H1 (cell line): ENCODE measurements around the gene SLC20A1. TPM values are rescaled to one million over a fixed set of nuclear protein-coding genes. Genes with fewer than 3 reads are reported as not detected.
A peak's percentile ranks its signal among the peaks of the same experiment; 100 is the strongest.

Experiments
- CTCF ChIA-PET: fragments of 300-600 bp; sonication (Branson Sonifier 250); formaldehyde crosslinking; loops from one replicate; lab custom pipeline; 2021; ENCODE audit not compliant: partially characterized antibody; lab: Charles Lee
- POLR2A ChIA-PET: fragments of 300-600 bp; sonication (Branson Sonifier 250); formaldehyde crosslinking; loops from one replicate; lab custom pipeline; 2021; ENCODE audit warnings: inconsistent platforms; ENCODE audit not compliant: partially characterized antibody; lab: Charles Lee
- DNase-seq, 2 experiments: peaks; one replicate each; pipeline versions ENCODE4 v3.0.0 to v3.0.0-alpha.2; 2010 to 2022; ENCODE audit warnings: low spot score in 2 of 2, low read depth in 1 of 2, mixed read lengths in 1 of 2
- FAIRE-seq: peaks from 2 replicates; lab custom pipeline; 2011; peaks lifted over from hg19 to GRCh38; lab: Jason Lieb, UNC
- H2AFZ ChIP-seq: 2 replicates; pipeline ENCODE4 v1.8.1; 2012; ENCODE audit warnings: low read length, inconsistent platforms
- H2AK5ac ChIP-seq: 2 replicates; pipeline ENCODE4 v1.6.1; 2013; ENCODE audit warnings: low read depth, low read length
- H2BK120ac ChIP-seq: replicated peaks from 2 replicates; pipeline ENCODE3; 2013; ENCODE audit warnings: low read depth, low read length, inconsistent platforms
- H2BK12ac ChIP-seq: 2 replicates; pipeline ENCODE4 v1.6.1; 2013; ENCODE audit warnings: low read depth, low read length
- H2BK15ac ChIP-seq: 2 replicates; pipeline ENCODE4 v1.6.1; 2013; ENCODE audit warnings: low read length
- H2BK20ac ChIP-seq: 2 replicates; pipeline ENCODE4 v1.6.1; 2013; ENCODE audit warnings: low read length
- H2BK5ac ChIP-seq: 2 replicates; pipeline ENCODE4 v1.6.1; 2013; ENCODE audit warnings: low read depth, low read length
- H3K14ac ChIP-seq: 2 replicates; pipeline ENCODE4 v1.6.1; 2013; ENCODE audit warnings: inconsistent platforms; ENCODE audit not compliant: insufficient read length
- H3K18ac ChIP-seq: 2 replicates; pipeline ENCODE4 v1.6.1; 2013; ENCODE audit warnings: low read length; ENCODE audit errors: extremely low read depth
- H3K23ac ChIP-seq: 2 replicates; pipeline ENCODE4 v1.6.1; 2013; ENCODE audit warnings: inconsistent platforms; ENCODE audit not compliant: insufficient read length
- H3K23me2 ChIP-seq: 2 replicates; pipeline ENCODE4 v1.6.1; 2013; ENCODE audit warnings: low read depth, low read length
- H3K27ac ChIP-seq: 2 replicates; pipeline ENCODE4 v1.6.1; 2011; ENCODE audit warnings: low read depth, low read length, inconsistent platforms
- H3K27me3 ChIP-seq, 4 experiments: replicated peaks in 1 of 4; 1 replicate in 1 of 4; 2 replicates in 3 of 4; pipeline versions ENCODE4 v1.6.1 to v1.8.1; 2011 to 2013; ENCODE audit warnings: low read length in 3 of 4, mild to moderate bottlenecking in 3 of 4, inconsistent platforms in 2 of 4, mixed read lengths in 2 of 4, moderate library complexity in 1 of 4; ENCODE audit not compliant: control insufficient read depth in 3 of 4, insufficient read depth in 3 of 4; ENCODE audit errors: extremely low read depth in 1 of 4
- H3K36me3 ChIP-seq, 4 experiments: 2 replicates each; pipeline versions ENCODE4 v1.6.1 to v1.8.1; 2011 to 2013; ENCODE audit warnings: mild to moderate bottlenecking in 4 of 4, low read length in 3 of 4, moderate library complexity in 2 of 4, control low read depth in 1 of 4, inconsistent platforms in 1 of 4; ENCODE audit not compliant: insufficient read depth in 4 of 4, control insufficient read depth in 2 of 4
- H3K4ac ChIP-seq: replicated peaks from 2 replicates; pipeline ENCODE3; 2013; ENCODE audit warnings: low read length, low read depth, mixed read lengths, inconsistent platforms; ENCODE audit not compliant: insufficient read length
- H3K4me1 ChIP-seq, 4 experiments: replicated peaks in 1 of 4; 1 replicate in 1 of 4; 2 replicates in 3 of 4; pipeline versions ENCODE4 v1.6.1 to v1.8.1; 2011 to 2013; ENCODE audit warnings: low read length in 3 of 4, inconsistent platforms in 2 of 4, mixed read lengths in 1 of 4; ENCODE audit not compliant: insufficient read depth in 4 of 4, control insufficient read depth in 3 of 4
- H3K4me2 ChIP-seq, 2 experiments: 2 replicates each; pipeline versions ENCODE4 v1.6.1 to v1.8.1; 2011 to 2013; ENCODE audit warnings: low read depth in 2 of 2, low read length in 2 of 2, control low read depth in 1 of 2, inconsistent platforms in 1 of 2, mild to moderate bottlenecking in 1 of 2; ENCODE audit not compliant: insufficient read depth in 1 of 2
- H3K4me3 ChIP-seq, 4 experiments: fragments of 200-600, 300-600 bp in 1 of 4; sonication (generic), shearing (Covaris generic), sonication (Bioruptor Twin) in 1 of 4; 2 replicates each; pipeline versions ENCODE4 v1.5.1 to v1.8.1; 2011 to 2016; ENCODE audit warnings: low read length in 4 of 4, low read depth in 3 of 4, control low read depth in 2 of 4, inconsistent platforms in 2 of 4, mild to moderate bottlenecking in 2 of 4, mixed read lengths in 1 of 4, moderate library complexity in 1 of 4; ENCODE audit not compliant: insufficient read depth in 2 of 4; ENCODE audit errors: extremely low read depth in 1 of 4
- H3K56ac ChIP-seq: replicated peaks from 2 replicates; pipeline ENCODE3; 2013; ENCODE audit warnings: low read depth, mild to moderate bottlenecking, mixed read lengths, low read length, inconsistent platforms; ENCODE audit not compliant: insufficient read length
- H3K79me1 ChIP-seq: 2 replicates; pipeline ENCODE4 v1.6.1; 2013; ENCODE audit warnings: low read depth, low read length, control low read depth
- H3K79me2 ChIP-seq, 2 experiments: 2 replicates each; pipeline versions ENCODE4 v1.6.1 to v1.8.1; 2012 to 2013; ENCODE audit warnings: low read length in 2 of 2, mild to moderate bottlenecking in 2 of 2, inconsistent platforms in 1 of 2; ENCODE audit not compliant: insufficient read depth in 2 of 2, control insufficient read depth in 1 of 2
- H3K9ac ChIP-seq, 4 experiments: replicated peaks in 1 of 4; 1 replicate in 1 of 4; 2 replicates in 3 of 4; pipeline versions ENCODE4 v1.6.1 to v1.8.1; 2011 to 2013; ENCODE audit warnings: low read depth in 3 of 4, low read length in 3 of 4, control low read depth in 2 of 4, mild to moderate bottlenecking in 2 of 4, moderate library complexity in 2 of 4, inconsistent platforms in 1 of 4; ENCODE audit errors: extremely low read depth in 1 of 4
- H3K9me3 ChIP-seq, 2 experiments: 2 replicates each; pipeline versions ENCODE4 v1.6.1 to v1.8.1; 2012 to 2013; ENCODE audit warnings: mild to moderate bottlenecking in 2 of 2, moderate library complexity in 2 of 2, control low read depth in 1 of 2, inconsistent platforms in 1 of 2, low read depth in 1 of 2, low read length in 1 of 2, mixed read lengths in 1 of 2; ENCODE audit not compliant: insufficient read depth in 2 of 2
- H4K20me1 ChIP-seq, 2 experiments: replicated peaks in 1 of 2; 2 replicates each; pipeline versions ENCODE3 to v1.8.1; 2011 to 2013; ENCODE audit warnings: inconsistent platforms in 2 of 2, low read length in 2 of 2, mild to moderate bottlenecking in 1 of 2; ENCODE audit not compliant: insufficient read depth in 2 of 2, control insufficient read depth in 1 of 2
- H4K5ac ChIP-seq: 2 replicates; pipeline ENCODE4 v1.6.1; 2013; ENCODE audit warnings: low read length, low read depth, mixed read lengths, inconsistent platforms; ENCODE audit not compliant: insufficient read length
- H4K8ac ChIP-seq: 2 replicates; pipeline ENCODE4 v1.8.0; 2013; ENCODE audit warnings: mild to moderate bottlenecking, moderate library complexity, low read length, inconsistent platforms; ENCODE audit not compliant: insufficient read depth; ENCODE audit errors: extremely low read depth
- H4K91ac ChIP-seq: replicated peaks from 2 replicates; pipeline ENCODE3; 2013; ENCODE audit warnings: low read length, mixed read lengths, inconsistent platforms; ENCODE audit not compliant: insufficient read length
- BACH1 ChIP-seq: IDR thresholded peaks from 2 replicates; pipeline ENCODE4 v1.6.1; 2012; ENCODE audit warnings: low read length, improper control_type of control experiment
- BRCA1 ChIP-seq: IDR thresholded peaks from 2 replicates; pipeline ENCODE4 v1.6.1; 2012; ENCODE audit warnings: low read depth, low read length, improper control_type of control experiment
- CEBPB ChIP-seq: IDR thresholded peaks from 2 replicates; pipeline ENCODE4 v1.6.1; 2012; ENCODE audit warnings: low read depth, low read length
- CHD2 ChIP-seq: IDR thresholded peaks from 2 replicates; pipeline ENCODE4 v1.6.1; 2012; ENCODE audit warnings: low read length, improper control_type of control experiment
- JUND ChIP-seq: IDR thresholded peaks from 2 replicates; pipeline ENCODE4 v1.6.1; 2011; ENCODE audit warnings: mild to moderate bottlenecking, improper control_type of control experiment, low read length
- KDM4A ChIP-seq: IDR thresholded peaks from one replicate; pipeline ENCODE4 v1.7.1; 2012; ENCODE audit warnings: low read depth, mild to moderate bottlenecking, moderate library complexity, low read length, inconsistent platforms; ENCODE audit not compliant: severe bottlenecking
- MAFK ChIP-seq: IDR thresholded peaks from 2 replicates; pipeline ENCODE4 v1.6.1; 2012; ENCODE audit warnings: low read depth, mild to moderate bottlenecking, improper control_type of control experiment, low read length
- POLR2A ChIP-seq, 2 experiments: IDR thresholded peaks; 1 replicate in 1 of 2; 2 replicates in 1 of 2; pipeline ENCODE4 v1.6.1; 2011; ENCODE audit warnings: low read depth in 2 of 2, low read length in 2 of 2, mild to moderate bottlenecking in 2 of 2; ENCODE audit errors: control extremely low read depth in 1 of 2
- RFX5 ChIP-seq: IDR thresholded peaks from 2 replicates; pipeline ENCODE4 v1.6.1; 2011; ENCODE audit warnings: low read depth, low read length, improper control_type of control experiment, borderline replicate concordance
- SIRT6 ChIP-seq: IDR thresholded peaks from one replicate; pipeline ENCODE4 v1.7.1; 2012; ENCODE audit warnings: low read length, inconsistent platforms
- TAF7 ChIP-seq: optimal IDR thresholded peaks from 2 replicates; pipeline ENCODE3; 2011; ENCODE audit warnings: low read depth, mild to moderate bottlenecking, inconsistent platforms, low read length, moderate library complexity, borderline replicate concordance
- TBP ChIP-seq: IDR thresholded peaks from 2 replicates; pipeline ENCODE4 v1.6.1; 2011; ENCODE audit warnings: low read depth, low read length, improper control_type of control experiment
- TEAD4 ChIP-seq: IDR thresholded peaks from 2 replicates; pipeline ENCODE4 v1.6.1; 2012; ENCODE audit warnings: low read depth, low read length, inconsistent platforms, mixed read lengths
- WGBS, 2 experiments: shearing (Covaris generic) in 1 of 2; methylation state at CpG; one replicate each; pipeline versions ENCODE4 v1.1.6 to v1.1.7; 2013 to 2015; ENCODE audit warnings: low lambda C conversion rate in 2 of 2, mixed read lengths in 2 of 2, inconsistent platforms in 1 of 2, low coverage in 1 of 2, missing lambda C conversion rate in 1 of 2; ENCODE audit not compliant: insufficient replicate concordance in 2 of 2, insufficient coverage in 1 of 2, insufficient read length in 1 of 2; ENCODE audit errors: extremely low coverage in 1 of 2, missing lambda C conversion rate in 1 of 2; 5-methylcytosine and 5-hydroxymethylcytosine counted together
- polyA plus RNA-seq, 7 experiments: library from polyadenylated mRNA; depleted of rRNA in 3 of 7; stranded (reverse) in 5 of 7; unstranded in 2 of 7; fragments of >200 nt in 5 of 7; fragments of 200-250 nt in 2 of 7; gene quantifications; 1 replicate in 5 of 7; 2 replicates in 1 of 7; 4 replicates in 1 of 7; pipeline versions ENCODE4 v1.2.1 to v1.2.3, GENCODE V29; 2011 to 2013; ENCODE audit warnings: missing spikeins in 2 of 7, mixed read lengths in 2 of 7
- total RNA-seq: library from RNA; stranded (reverse); fragmentation: NEBNext Ultra II Directional; extraction: Animal tissue kit (Norgen Biotek cat#: 25700); gene quantifications from 2 replicates; pipeline ENCODE4 v1.2.1, GENCODE V29; 2021

Gene SLC20A1
- total and polyA plus RNA-seq, 2 of the 8 experiments (the other 6 are each of a cell fraction or from before 2014, with no cell fraction given) = 42.6 to 105 TPM

DNA sequence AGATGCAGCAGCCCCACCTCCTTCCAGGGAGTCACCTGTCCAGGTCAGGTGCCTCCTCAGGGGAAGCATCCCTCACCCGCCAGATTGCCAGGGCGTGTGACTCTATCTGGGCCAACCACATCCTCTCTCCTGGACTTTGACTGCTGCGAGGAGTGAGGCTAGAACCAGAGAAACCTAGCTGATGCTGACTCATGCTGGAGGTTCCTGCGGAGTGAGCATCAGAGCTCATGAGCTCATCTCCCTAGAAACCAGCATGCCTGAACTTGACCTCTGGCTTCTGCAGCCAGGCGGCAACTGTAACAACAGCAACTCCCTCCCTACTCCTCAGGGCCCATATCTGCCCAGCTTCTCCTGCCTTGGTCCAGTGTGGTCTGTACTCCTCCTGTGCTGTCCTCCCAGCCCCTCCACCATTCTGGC, 46.8 kb downstream of the SLC20A1 start:
- WGBS, 2 experiments = 74% methylated on average over 5 of the region's 5 CpGs; no CpG with 5 or more reads in 1 of the 2 experiments
- peak overlapping the region; percentile 62 for H2BK120ac ChIP-seq
- H3K23me2 ChIP-seq = no peaks in the 10 kb centered on the region
- peak overlapping the region; percentile 35; the same call in 1 of the 2 replicates for H2BK12ac ChIP-seq
- no peak overlapping the region; the same call in 1 of the 2 replicates for H2BK20ac ChIP-seq
- no peak overlapping the region for H3K27ac ChIP-seq
- no peaks in the 10 kb centered on the region for H3K79me1 ChIP-seq
- H4K5ac ChIP-seq = no peak overlapping the region
- no peak overlapping the region for H3K14ac ChIP-seq
- no peak overlapping the region for H3K56ac ChIP-seq
- H3K4ac ChIP-seq = peak overlapping the region; percentile 60
- no peak overlapping the region for H2BK15ac ChIP-seq
- FAIRE-seq (no peak), DNase-seq (peak; percentile 13 to 41)
- H3K36me3 ChIP-seq = no peaks in the 10 kb centered on the region
- H3K9ac ChIP-seq = no peak overlapping the region
- H2BK5ac ChIP-seq = peak overlapping the region; percentile 77; the same call in 1 of the 2 replicates
- no peaks in the 10 kb centered on the region for H4K20me1 ChIP-seq
- H2AK5ac ChIP-seq = 0 out of 2 replicates have a peak overlapping the region, but pooled peaks have one; percentile 15
- H3K23ac ChIP-seq = no peak overlapping the region
- H3K27me3 ChIP-seq = no peaks in the 10 kb centered on the region
- ChIA-PET POLR2A (interaction anchor here (1.0 to 1.3 kb wide), 3 partner anchors 27 to 45 kb away, joined by 3 to 4 read pairs (median 3); no protein-coding TSS in a partner anchor), CTCF (interaction anchor here (1.0 to 4.9 kb wide), 12 partner anchors 10 to 193 kb away, joined by 3 to 37 read pairs (median 4); no protein-coding TSS in a partner anchor)
- H3K18ac ChIP-seq = no peak overlapping the region; the same call in 1 of the 2 replicates
- H3K4me2 ChIP-seq = no peak overlapping the region
- H4K8ac ChIP-seq = 0 out of 2 replicates have a peak overlapping the region, but pooled peaks have one; percentile 31
- peak overlapping the region; percentile 26 for H4K91ac ChIP-seq
- H3K79me2 ChIP-seq = no peaks in the 10 kb centered on the region
- no peak overlapping the region for H3K4me3 ChIP-seq
- H2AFZ ChIP-seq = peak overlapping the region; percentile 71; the same call in 1 of the 2 replicates
- H3K9me3 ChIP-seq = no peaks in the 10 kb centered on the region
- peaks cover 0 to 6% (median 3%) of the 10 kb centered on the region in 4 experiments; a peak in 4 of 7 replicates for H3K4me1 ChIP-seq
- TF ChIP-seq KDM4A = no peak
- TF ChIP-seq SIRT6 = no peak
- no peak for TF ChIP-seq CEBPB
- no peak for TF ChIP-seq CHD2
- no peak for TF ChIP-seq POLR2A (IDR thresholded peaks at IDR 0.05; ENCODE audit: control extremely low read depth in 1 of 2, low read depth in 2 of 2, low read length in 2 of 2)
- peak; percentile 87 for TF ChIP-seq BACH1
- TF ChIP-seq JUND = peak; percentile 65; the same call in 1 of the 2 replicates
- TF ChIP-seq BRCA1 = no peak
- TF ChIP-seq TBP = no peak
- no peak for TF ChIP-seq RFX5
- no peak for TF ChIP-seq TEAD4
- TF ChIP-seq MAFK = peak; percentile 77; the same call in 1 of the 2 replicates
- TF ChIP-seq TAF7 = no peak
